Breast epithelium (tissue), 4 donors: Measurements from ENCODE around the gene PAK1. TPM values are rescaled to one million over a fixed set of nuclear protein-coding genes. Genes with fewer than 3 reads are reported as not detected.

Source experiments
- DNase-seq, 2 donors: peaks; one replicate each; pipeline ENCODE4 v3.0.0-alpha.2; 2019; ENCODE audit warnings: low spot score in 2 of 2
- H3K27ac ChIP-seq, 2 donors: fragments of 200-600 bp; sonication (generic) in 1 of 2; one replicate each; pipeline ENCODE4 v1.5.1; 2016 to 2019; ENCODE audit warnings: mild to moderate bottlenecking in 1 of 2
- H3K27me3 ChIP-seq, 2 donors: fragments of 200-600 bp; sonication (generic) in 1 of 2; one replicate each; pipeline versions ENCODE4 v1.5.1 to v1.6.0; 2017 to 2019; ENCODE audit warnings: control low read depth in 1 of 2, mild to moderate bottlenecking in 1 of 2
- H3K36me3 ChIP-seq: fragments of 200-600 bp; one replicate; pipeline ENCODE4 v1.5.1; 2019
- H3K4me1 ChIP-seq, 2 donors: fragments of 200-600 bp; sonication (generic); one replicate each; pipeline ENCODE4 v1.5.1; 2016 to 2019; ENCODE audit warnings: control low read depth in 1 of 2
- H3K4me3 ChIP-seq, 3 donors: fragments of 200-600 bp; sonication (generic); 1 replicate in 2 of 3; 2 replicates in 1 of 3; pipeline ENCODE4 v1.5.1; 2016 to 2019; ENCODE audit warnings: mild to moderate bottlenecking in 3 of 3, moderate library complexity in 2 of 3
- H3K9me3 ChIP-seq, 2 donors: fragments of 200-600 bp; sonication (generic) in 1 of 2; one replicate each; pipeline ENCODE4 v1.5.1; 2016 to 2019; ENCODE audit warnings: control low read depth in 1 of 2
- POLR2A ChIP-seq: fragments of 450-650 bp; IDR thresholded peaks from one replicate; pipeline ENCODE4 v1.6.1; 2016; ENCODE audit warnings: antibody characterized with exemption, mild to moderate bottlenecking, moderate library complexity
- POLR2AphosphoS5 ChIP-seq, 3 donors: sonication (generic); formaldehyde crosslinking; IDR thresholded peaks; one replicate each; pipeline ENCODE4 v1.6.1; 2017; ENCODE audit warnings: antibody characterized with exemption in 3 of 3
- intact Hi-C: fragments of 100-400 bp; cut with DNase I; formaldehyde crosslinking; loops from one replicate; pipeline ENCODE4 v1.15.1; 2023; ENCODE audit warnings: low total_unique reads
- total RNA-seq, 3 donors: library from RNA; depleted of rRNA; stranded (reverse); fragments of >200 nt; gene quantifications; one replicate each; pipeline ENCODE4 v1.1.0, GENCODE V29; 2016
- TF ChIP-seq, protein P1 (sequence below), 3 donors: fragments of 450-650 bp; IDR thresholded peaks; one replicate each; pipeline ENCODE4 v1.5.1; 2016 to 2017; ENCODE audit warnings: antibody characterized with exemption in 3 of 3, mild to moderate bottlenecking in 3 of 3, moderate library complexity in 3 of 3

The PAK1 gene
- total RNA-seq, 3 donors from 2014 or later, result 23.2 to 59.6 (median 42.6) TPM

DNA sequence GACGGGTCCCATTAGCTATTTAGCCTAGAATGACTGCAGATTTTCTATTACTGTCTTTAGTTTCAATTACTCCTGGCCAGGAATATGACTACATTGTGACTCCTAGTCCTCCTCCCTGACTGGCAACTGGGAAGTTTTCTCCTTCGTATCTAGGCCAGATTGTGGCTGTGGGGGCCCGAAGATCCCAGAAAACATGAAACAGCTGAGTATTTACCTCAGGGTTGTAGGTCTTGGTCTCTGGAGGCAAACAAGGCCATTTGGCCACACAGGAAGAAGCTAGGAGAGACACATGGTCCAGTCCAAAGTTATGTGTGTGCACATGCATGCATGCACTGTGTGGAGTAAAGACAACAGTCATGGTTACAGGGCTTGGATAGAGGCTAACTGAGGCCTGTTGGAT, 162.2 kb downstream of the PAK1 start:
- Histone ChIP-seq H3K9me3 (no peaks in the 10 kb centered on the region), H3K27ac (no peak overlapping the region)

GRCh38 chr11:77310721-77311120, 163.2 kb downstream of the PAK1 start:
- H3K36me3 ChIP-seq, result no peaks in the 10 kb centered on the region
- DNase-seq, result no peak
- intact Hi-C loops, result no loop called here
- H3K27ac ChIP-seq, result no peak overlapping the region
- H3K9me3 ChIP-seq, result no peaks in the 10 kb centered on the region
- H3K4me3 ChIP-seq, result no peak overlapping the region
- H3K27me3 ChIP-seq, result no peaks in the 10 kb centered on the region
- H3K4me1 ChIP-seq, result no peaks in the 10 kb centered on the region
- no peak for TF ChIP-seq POLR2A
- TF ChIP-seq, protein P1, sequence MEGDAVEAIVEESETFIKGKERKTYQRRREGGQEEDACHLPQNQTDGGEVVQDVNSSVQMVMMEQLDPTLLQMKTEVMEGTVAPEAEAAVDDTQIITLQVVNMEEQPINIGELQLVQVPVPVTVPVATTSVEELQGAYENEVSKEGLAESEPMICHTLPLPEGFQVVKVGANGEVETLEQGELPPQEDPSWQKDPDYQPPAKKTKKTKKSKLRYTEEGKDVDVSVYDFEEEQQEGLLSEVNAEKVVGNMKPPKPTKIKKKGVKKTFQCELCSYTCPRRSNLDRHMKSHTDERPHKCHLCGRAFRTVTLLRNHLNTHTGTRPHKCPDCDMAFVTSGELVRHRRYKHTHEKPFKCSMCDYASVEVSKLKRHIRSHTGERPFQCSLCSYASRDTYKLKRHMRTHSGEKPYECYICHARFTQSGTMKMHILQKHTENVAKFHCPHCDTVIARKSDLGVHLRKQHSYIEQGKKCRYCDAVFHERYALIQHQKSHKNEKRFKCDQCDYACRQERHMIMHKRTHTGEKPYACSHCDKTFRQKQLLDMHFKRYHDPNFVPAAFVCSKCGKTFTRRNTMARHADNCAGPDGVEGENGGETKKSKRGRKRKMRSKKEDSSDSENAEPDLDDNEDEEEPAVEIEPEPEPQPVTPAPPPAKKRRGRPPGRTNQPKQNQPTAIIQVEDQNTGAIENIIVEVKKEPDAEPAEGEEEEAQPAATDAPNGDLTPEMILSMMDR (IDR thresholded peaks at IDR 0.05), result no peak
- no peak for TF ChIP-seq POLR2AphosphoS5 (IDR thresholded peaks at IDR 0.05)

More for the DNA sequence above, 162.2 kb downstream of the PAK1 start:
- H3K4me1 ChIP-seq, result no peaks in the 10 kb centered on the region
- no peaks in the 10 kb centered on the region for H3K27me3 ChIP-seq
- TF ChIP-seq POLR2AphosphoS5 (IDR thresholded peaks at IDR 0.05) (no peak), POLR2A (no peak)
- TF ChIP-seq, protein P1 (IDR thresholded peaks at IDR 0.05), result no peak
- intact Hi-C loops, result no loop called here
- no peaks in the 10 kb centered on the region for H3K36me3 ChIP-seq
- no peak for DNase-seq
- H3K4me3 ChIP-seq, result no peak overlapping the region

GRCh38 chr11:77309401-77310085, 164.4 kb downstream of the PAK1 start:
- intact Hi-C loops, result no loop called here
- no peaks in the 10 kb centered on the region for H3K9me3 ChIP-seq
- no peak for DNase-seq

DNA sequence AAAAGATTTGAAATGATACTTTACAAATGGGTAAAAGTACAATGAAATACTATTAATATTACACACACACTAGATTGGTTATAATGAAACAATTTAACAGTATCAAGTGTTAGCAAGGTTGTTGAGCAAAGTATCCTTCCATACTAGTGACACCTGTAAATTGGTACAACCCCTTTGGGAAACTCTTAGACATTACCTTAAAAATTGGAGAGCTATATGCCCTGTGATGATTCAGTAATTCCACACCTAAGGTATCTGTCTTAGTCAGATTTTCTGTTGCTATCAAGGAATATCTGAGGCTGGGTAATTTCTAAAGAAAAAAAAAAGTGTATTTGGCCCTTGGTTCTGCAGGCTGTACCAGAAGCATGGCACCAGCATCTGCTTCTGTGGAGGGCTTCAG, 165.1 kb downstream of the PAK1 start:
- Histone ChIP-seq H3K27ac (no peak overlapping the region), H3K36me3 (no peaks in the 10 kb centered on the region), H3K27me3 (no peaks in the 10 kb centered on the region), H3K4me3 (no peak overlapping the region), H3K9me3 (no peaks in the 10 kb centered on the region), H3K4me1 (no peaks in the 10 kb centered on the region)
- DNase-seq, result no peak
- intact Hi-C loops, result no loop called here
- no peak for TF ChIP-seq POLR2A
- TF ChIP-seq, protein P1 (IDR thresholded peaks at IDR 0.05), result no peak
- TF ChIP-seq POLR2AphosphoS5 (IDR thresholded peaks at IDR 0.05), result no peak

More at GRCh38 chr11:77309401-77310085, 164.4 kb downstream of the PAK1 start:
- Histone ChIP-seq H3K27me3 (no peaks in the 10 kb centered on the region), H3K4me3 (no peak overlapping the region), H3K4me1 (no peaks in the 10 kb centered on the region), H3K36me3 (no peaks in the 10 kb centered on the region), H3K27ac (no peak overlapping the region)
- TF ChIP-seq POLR2AphosphoS5 (IDR thresholded peaks at IDR 0.05) (no peak), POLR2A (no peak)
- TF ChIP-seq, protein P1 (IDR thresholded peaks at IDR 0.05), result no peak

- intact Hi-C loops, result no loop called here
- Histone ChIP-seq H3K4me3 (no peak overlapping the region), H3K36me3 (no peaks in the 10 kb centered on the region), H3K9me3 (no peaks in the 10 kb centered on the region), H3K27me3 (no peaks in the 10 kb centered on the region), H3K27ac (no peak overlapping the region), H3K4me1 (no peaks in the 10 kb centered on the region)
- no peak for DNase-seq
- TF ChIP-seq POLR2A (no peak), POLR2AphosphoS5 (IDR thresholded peaks at IDR 0.05) (no peak)
- TF ChIP-seq, protein P1 (IDR thresholded peaks at IDR 0.05), result no peak
Measured at GRCh38 chr11:77303328-77303727, 170.6 kb downstream of the PAK1 start.
